NCI-H2196 treated with DMSO at 0.1 percent for 48 hours (cell line): Measurements from ENCODE around the gene SNURF.
"Not testable (repeated sequence)": the region's sequence is repeated elsewhere in the genome, so short reads cannot be mapped to it uniquely, and the experiment has no call there.

Experiments used
- DNase-seq: peaks from one replicate; lab custom pipeline; 2025; ENCODE audit not compliant: unreplicated experiment; lab: John Stamatoyannopoulos, UW

The SNURF gene, protein sequence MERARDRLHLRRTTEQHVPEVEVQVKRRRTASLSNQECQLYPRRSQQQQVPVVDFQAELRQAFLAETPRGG

DNA sequence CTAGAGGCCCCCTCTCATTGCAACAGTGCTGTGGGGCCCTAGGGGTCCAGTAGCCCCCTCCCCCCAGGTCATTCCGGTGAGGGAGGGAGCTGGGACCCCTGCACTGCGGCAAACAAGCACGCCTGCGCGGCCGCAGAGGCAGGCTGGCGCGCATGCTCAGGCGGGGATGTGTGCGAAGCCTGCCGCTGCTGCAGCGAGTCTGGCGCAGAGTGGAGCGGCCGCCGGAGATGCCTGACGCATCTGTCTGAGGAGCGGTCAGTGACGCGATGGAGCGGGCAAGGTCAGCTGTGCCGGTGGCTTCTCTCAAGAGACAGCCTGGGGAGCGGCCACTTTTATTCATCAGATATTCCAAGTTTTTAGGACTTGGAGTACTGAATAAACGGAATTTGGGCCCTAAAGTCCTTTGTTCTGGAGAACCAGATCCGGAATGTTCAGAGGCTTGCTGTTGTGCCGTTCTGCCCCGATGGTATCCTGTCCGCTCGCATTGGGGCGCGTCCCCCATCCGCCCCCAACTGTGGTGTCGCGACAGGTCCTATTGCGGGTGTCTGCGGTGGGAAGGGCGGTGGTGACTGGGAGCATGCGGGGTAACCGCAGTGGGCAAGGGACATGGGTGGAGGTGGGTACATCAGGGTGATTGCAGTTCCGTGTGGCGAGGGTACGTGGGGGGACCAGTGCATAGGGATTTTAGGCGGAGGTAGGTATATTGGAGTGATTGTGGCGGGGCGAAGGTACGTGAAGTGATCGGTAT lies at the start of gene SNURF, which contains the start of gene SNRPN:
Gene SNURF, plus strand, starts transcription at position 205 of the 748 bp plus-strand sequence. Its CDS starts 62 bp downstream, at position 267.
Gene SNRPN, plus strand, starts transcription at position 205 of the 748 bp plus-strand sequence. CDS start 19,467 bp downstream, outside the sequence.
- DNase-seq = no peak

- no peak for DNase-seq
These were observed 38.3 kb upstream of the SNURF start for GRCh38 chr15:24916305-24917009.

DNA sequence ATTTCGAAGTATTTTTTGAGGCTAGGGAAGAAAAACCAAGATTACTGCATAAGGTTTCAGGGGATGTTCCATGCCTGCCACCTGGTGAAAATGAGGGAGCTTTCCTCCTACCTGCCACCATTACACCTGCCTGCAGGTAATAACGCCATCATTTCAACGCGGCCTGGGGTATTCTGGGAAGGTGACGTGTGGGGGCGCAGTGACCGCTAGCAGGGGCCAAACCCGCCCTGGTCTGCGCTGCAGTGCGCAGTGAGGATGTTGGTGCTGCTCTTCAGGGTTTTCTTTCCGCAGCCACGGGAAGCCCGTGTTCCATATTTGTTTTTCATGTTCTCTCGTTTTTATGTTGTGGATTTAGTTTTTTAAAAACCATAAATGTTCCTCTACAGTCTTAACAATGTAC lies 37.4 kb upstream of the SNURF start:
- DNase-seq = no peak

- DNase-seq = no peak
These were observed 35.3 kb upstream of the SNURF start for GRCh38 chr15:24919446-24919845.

- not testable (repeated sequence) for DNase-seq
These were observed 32.0 kb upstream of the SNURF start for GRCh38 chr15:24922781-24923180.

- no peak for DNase-seq
These were observed 30.6 kb upstream of the SNURF start for GRCh38 chr15:24924153-24924552.

- DNase-seq = no peak
These were observed 30.2 kb upstream of the SNURF start for GRCh38 chr15:24924621-24925020.

GRCh38 chr15:24931874-24932732 lies 22.7 kb upstream of the SNURF start:
- DNase-seq = not testable (repeated sequence)

DNA sequence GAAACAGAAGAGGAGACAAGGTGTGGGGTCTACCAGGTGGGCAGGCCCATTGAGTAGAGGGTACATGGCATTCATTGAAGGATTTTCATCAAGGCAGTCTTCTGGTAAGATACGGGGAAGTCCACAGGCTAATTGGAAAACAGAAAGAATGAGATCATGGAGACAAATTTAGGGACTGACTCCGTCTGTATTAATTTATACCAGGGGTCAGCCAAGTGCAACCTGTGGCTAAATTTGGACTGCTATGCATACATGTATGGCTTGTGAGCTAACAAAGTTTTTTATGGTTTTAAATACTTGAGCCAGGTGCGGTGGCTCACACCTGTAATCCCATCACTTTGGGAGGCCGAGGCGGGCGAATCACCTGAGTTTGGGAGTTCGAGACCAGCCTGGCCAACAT lies 21.1 kb upstream of the SNURF start:
- no peak for DNase-seq

- DNase-seq = not testable (repeated sequence)
These were observed 16.6 kb upstream of the SNURF start for GRCh38 chr15:24938224-24938623.

DNA sequence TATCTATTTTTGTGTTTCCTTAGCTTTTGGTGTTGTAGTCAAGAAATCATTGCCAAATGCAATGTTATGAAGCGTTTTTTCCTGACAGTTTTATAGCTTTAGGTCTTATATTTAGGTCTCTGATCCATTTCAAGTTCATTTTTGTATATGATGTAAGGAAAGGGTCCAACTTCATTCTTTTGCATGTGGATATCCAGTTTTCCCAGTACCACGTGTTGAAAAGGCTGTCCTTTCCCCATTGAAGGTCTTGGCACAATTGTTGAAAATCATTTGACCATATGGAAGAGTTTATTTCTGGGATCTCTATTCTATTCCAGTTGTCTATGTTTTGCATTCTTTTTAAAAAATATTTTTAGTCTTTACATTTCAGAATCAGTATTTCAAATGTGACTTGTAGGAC lies 14.6 kb upstream of the SNURF start:
- no peak for DNase-seq

DNA sequence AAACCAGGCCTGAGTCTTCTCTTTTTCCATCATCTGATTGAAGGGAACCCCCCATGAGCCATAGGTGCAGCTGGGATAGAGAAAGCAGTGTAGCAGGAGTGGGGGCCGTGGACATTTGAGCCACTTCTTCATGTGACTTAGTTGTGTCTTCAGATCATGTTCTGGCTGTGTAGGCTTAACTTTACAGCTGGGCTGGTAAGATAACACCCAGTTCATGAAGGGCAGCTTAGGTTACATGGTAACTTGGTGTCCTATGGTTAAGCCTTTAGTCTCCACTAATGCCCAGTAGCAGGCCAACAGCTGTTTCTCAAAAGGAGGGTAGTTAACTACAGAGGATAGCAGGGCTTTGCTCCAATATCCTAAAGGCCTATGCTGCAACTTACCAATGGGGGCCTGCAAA lies 11.4 kb upstream of the SNURF start:
- no peak for DNase-seq

- DNase-seq = no peak
These were observed 9.8 kb upstream of the SNURF start for GRCh38 chr15:24944954-24945353.

DNA sequence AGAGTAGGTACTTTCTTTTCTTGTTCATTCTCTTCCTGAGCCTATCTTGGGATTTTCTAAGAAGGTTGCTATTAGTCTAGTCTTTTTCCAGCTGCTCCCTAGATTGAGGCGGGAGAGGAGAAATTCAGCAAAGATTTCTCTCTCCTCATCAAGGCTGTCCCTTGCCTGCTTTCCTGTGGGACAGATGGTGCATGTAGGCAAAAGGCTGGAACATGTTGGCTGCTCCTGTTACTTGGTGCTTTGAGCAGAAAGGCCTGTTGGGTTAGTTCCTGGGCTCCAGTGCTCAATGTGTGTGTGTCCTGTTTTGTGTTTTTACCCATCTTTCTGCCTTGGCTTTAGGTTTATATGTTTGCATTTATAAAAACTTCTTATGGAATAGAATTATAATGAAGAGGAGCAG lies 9.1 kb upstream of the SNURF start:
- DNase-seq = no peak

- no peak for DNase-seq
These were observed 6.3 kb upstream of the SNURF start for GRCh38 chr15:24948495-24948894.

DNA sequence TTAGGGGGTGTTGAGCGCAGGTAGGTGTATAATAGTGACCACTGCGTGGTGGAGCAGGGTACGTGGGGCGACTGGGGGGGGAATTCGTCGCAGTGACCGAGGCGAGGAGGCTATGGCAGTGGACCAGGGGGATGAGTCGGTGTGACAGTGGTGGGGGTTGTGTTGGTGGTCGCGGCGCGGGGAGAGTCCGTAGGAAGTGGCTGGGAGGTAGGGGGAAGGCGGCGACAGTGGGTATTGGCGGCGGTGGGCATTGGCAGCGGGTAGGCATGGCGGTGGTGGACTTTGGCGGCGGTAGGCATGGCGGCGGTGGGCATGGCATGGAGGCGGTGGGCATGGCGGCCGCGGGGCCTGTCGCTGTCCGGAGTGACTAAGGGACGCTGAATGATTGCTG lies 739 bp downstream of the SNURF start:
- DNase-seq = no peak

GRCh38 chr15:24956111-24956838 lies 1.5 kb downstream of the SNURF start:
- no peak for DNase-seq

DNA sequence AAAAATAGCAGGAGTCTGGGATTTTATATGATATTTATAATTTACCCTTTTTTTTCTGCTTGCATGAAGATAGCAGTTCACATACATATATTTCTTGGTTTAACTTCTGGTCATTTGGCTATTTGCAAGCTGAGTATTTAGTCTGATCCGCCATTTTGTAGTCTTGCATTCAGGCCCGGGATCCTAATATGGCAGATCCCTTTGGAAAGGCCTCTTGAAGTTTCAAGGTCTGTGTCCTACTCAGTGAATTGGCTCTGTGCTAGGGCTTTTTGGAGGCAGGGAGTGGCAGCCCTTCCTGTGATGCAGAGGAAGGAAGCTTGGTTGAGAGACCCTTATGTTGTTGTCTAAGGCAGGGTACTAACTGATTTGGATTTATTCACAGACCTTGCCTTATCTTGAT lies 2.9 kb downstream of the SNURF start:
- no peak for DNase-seq

- no peak for DNase-seq
These were observed 7.2 kb downstream of the SNURF start for GRCh38 chr15:24961967-24962366.

DNA sequence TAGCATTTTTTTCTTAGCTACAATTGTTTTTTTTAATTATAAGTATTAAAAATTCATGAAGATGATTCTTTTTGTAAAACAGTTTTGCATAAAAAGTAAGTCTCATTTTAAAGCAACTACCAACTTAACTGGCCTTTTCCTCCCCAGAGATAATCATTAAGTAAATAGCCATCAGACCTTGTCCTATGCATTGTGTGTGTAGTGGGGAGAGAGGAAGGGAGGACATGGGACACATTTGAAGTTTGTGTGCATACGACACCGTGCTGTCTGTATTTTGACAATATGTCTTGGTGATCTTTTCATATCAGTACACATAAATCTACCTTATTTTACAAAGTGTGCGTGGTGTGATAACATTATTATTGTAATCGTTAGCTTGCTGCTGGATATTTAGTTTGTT lies 8.1 kb downstream of the SNURF start:
- DNase-seq = no peak
